ENCODE results near the gene PCIF1. TPM values are rescaled to one million over a fixed set of nuclear protein-coding genes. Genes with fewer than 3 reads are reported as not detected.

PCIF1 gene
- total RNA-seq, 1 donor from 2014 or later: 55.7 TPM

- no peak for DNase-seq
- no peak for ATAC-seq (ENCODE audit: low read depth)
- intact Hi-C loops (cut with micrococcal nuclease): no loop called here
- Mint-ChIP-seq H3K27me3 (peaks cover 29% of the 10 kb centered on the region), H3K36me3 (ENCODE audit: low read depth) (no peaks in the 10 kb centered on the region), H3K4me1 (no peaks in the 10 kb centered on the region), H3K27ac (no peak overlapping the region), H3K4me3 (no peak overlapping the region), H3K9me3 (no peaks in the 10 kb centered on the region)
- TF ChIP-seq, protein P1, sequence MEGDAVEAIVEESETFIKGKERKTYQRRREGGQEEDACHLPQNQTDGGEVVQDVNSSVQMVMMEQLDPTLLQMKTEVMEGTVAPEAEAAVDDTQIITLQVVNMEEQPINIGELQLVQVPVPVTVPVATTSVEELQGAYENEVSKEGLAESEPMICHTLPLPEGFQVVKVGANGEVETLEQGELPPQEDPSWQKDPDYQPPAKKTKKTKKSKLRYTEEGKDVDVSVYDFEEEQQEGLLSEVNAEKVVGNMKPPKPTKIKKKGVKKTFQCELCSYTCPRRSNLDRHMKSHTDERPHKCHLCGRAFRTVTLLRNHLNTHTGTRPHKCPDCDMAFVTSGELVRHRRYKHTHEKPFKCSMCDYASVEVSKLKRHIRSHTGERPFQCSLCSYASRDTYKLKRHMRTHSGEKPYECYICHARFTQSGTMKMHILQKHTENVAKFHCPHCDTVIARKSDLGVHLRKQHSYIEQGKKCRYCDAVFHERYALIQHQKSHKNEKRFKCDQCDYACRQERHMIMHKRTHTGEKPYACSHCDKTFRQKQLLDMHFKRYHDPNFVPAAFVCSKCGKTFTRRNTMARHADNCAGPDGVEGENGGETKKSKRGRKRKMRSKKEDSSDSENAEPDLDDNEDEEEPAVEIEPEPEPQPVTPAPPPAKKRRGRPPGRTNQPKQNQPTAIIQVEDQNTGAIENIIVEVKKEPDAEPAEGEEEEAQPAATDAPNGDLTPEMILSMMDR (IDR thresholded peaks at IDR 0.05): no peak
- ChIA-PET POLR2A (no interaction called here), CTCF (no interaction called here)
These were observed 14.7 kb upstream of the PCIF1 start for GRCh38 chr20:45919542-45920399.

DNA sequence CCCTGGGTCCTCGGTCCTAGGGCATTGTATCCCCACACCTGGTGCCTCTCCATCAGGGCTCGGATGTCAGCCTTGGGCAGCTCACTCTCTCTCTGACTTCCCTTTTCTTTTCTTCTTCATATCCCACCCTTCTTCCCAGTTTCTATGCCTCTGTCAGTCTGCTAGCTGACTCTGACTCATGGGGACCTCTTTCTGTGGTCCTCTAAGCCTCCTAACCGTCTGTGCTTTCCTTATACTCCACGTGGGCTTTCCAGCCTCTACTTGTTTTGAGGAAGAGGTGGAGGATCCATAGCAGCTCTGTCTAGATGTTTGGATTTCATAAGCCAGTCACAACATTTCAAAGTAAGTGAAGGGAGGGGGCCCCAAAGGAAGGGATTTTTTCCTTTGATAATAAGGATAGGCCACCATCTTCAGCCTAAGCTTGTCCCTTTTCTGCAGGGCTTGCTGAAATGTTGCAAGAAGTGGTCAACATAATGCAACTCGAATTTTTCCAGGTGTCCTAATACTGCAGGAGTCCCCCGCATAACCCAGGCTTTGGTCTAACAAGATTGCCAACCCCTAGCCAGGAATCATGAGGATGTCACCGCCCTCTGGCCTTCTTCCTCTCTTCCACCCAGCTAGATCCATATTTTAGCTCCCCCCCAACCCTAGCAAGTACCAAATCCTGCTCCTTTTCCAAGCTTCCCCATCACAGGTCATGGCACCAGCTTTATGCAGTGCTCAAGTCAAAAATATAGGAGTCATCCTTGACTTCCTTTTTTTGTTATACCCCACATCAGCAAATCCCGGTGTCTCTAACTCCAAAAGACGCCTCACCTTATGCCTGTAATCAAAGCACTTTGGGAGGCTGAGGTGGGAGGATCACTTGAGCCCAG, 13.8 kb upstream of the PCIF1 start:
- H3K27me3 Mint-ChIP-seq: peaks cover 29% of the 10 kb centered on the region
- no peak overlapping the region for H3K4me3 Mint-ChIP-seq
- DNase-seq (no peak), ATAC-seq (ENCODE audit: low read depth) (no peak)
- no peaks in the 10 kb centered on the region for H3K4me1 Mint-ChIP-seq
- CTCF ChIA-PET: no interaction called here
- H3K36me3 Mint-ChIP-seq (ENCODE audit: low read depth): no peaks in the 10 kb centered on the region
- intact Hi-C loops (cut with micrococcal nuclease): no loop called here
- TF ChIP-seq, protein P1 (IDR thresholded peaks at IDR 0.05): no peak
- H3K27ac Mint-ChIP-seq: no peak overlapping the region
- POLR2A ChIA-PET: no interaction called here
- H3K9me3 Mint-ChIP-seq: no peaks in the 10 kb centered on the region

DNA sequence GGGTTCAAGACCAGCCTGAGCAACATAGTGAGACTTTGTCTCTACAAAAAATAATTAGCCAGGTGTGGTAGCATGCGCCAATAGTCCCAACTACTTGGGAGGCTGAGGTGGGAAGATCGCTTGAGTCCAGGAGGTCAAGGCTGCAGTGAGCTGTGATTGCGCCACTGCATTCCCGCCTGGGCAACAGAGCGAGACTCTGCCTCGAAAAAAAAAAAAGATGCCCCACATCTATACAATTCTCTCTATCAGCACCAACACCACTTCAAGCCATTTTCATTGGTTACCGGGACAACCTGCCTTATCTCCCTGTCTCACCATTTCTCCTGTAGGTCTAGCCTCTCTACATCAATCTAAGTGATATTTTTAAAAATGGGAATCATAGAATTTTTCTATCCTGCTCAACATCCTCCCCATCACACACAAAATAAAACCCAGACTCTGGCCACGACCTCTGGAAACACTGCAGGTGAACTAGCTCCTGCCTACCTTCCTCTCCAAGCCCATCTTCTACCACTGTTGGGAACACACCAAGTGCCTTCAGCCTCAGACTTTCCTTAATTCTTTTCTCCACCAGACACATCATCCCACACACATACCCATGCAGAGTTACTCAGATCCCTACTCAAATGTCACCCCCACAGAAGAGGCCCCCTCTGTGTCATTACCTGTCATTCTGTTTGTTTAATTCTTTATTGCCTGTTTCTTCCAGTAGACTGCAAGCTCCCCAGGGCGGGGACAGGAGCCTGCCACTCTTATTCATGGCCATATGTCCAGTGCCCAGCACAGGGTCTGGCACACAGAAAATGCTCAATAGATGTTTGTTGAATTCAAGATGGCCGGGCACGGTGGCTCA, 12.9 kb upstream of the PCIF1 start:
- intact Hi-C loops (cut with micrococcal nuclease): no loop called here
- no peak overlapping the region for H3K4me3 Mint-ChIP-seq
- H3K36me3 Mint-ChIP-seq (ENCODE audit: low read depth): no peaks in the 10 kb centered on the region
- ChIA-PET CTCF (no interaction called here), POLR2A (no interaction called here)
- peaks cover 23% of the 10 kb centered on the region for H3K27me3 Mint-ChIP-seq
- TF ChIP-seq, protein P1 (IDR thresholded peaks at IDR 0.05): no peak
- no peaks in the 10 kb centered on the region for H3K4me1 Mint-ChIP-seq
- no peak for DNase-seq
- no peaks in the 10 kb centered on the region for H3K9me3 Mint-ChIP-seq
- ATAC-seq (ENCODE audit: low read depth): no peak
- no peak overlapping the region for H3K27ac Mint-ChIP-seq

DNA sequence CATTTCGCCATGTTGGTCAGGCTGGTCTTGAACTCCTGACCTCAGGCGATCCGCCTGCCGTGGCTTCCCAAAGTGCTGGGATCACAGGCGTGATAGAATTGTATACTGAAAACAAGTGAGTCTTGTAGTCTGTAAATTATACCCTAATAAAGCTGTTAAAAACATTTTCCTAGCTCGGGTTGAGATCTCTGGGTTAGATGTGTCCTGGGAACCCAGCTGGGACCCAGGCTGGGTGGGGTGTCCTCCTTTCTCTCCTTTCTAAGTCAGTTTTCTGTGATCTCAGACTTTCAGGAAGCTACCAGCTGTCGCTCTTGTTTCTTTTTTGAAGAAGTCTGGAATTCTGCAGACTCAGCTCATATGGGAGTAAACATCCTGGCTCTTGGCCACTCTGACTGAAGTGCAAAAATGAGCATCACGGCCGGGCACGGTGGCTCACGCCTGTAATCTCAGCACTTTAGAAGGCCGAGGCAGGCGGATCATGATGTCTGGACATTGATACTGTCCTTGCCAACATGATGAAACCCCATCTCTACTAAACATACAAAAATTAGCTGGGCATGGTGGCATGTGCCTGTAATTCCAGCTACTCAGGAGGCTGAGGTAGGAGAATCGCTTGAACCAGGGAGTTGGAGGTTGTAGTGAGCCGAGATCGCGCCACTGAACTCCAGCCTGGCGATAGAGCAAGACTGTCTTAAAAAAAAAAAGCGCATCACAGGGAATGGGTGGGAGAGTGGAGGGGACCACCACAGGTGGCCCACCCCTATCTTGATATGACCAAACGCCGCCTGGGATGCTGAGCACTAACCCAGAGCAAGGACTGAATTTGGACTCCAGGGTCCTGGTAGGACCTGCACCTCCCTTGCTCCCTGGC, 9.9 kb upstream of the PCIF1 start:
- TF ChIP-seq, protein P1 (IDR thresholded peaks at IDR 0.05): no peak
- H3K27me3 Mint-ChIP-seq: peaks cover 15% of the 10 kb centered on the region
- no peaks in the 10 kb centered on the region for H3K36me3 Mint-ChIP-seq (ENCODE audit: low read depth)
- intact Hi-C loops (cut with micrococcal nuclease): no loop called here
- ATAC-seq (ENCODE audit: low read depth) (no peak), DNase-seq (no peak)
- no peaks in the 10 kb centered on the region for H3K9me3 Mint-ChIP-seq
- H3K4me3 Mint-ChIP-seq: no peak overlapping the region
- no peak overlapping the region for H3K27ac Mint-ChIP-seq
- H3K4me1 Mint-ChIP-seq: no peaks in the 10 kb centered on the region
- POLR2A ChIA-PET: interaction anchor here (0.6 to 1.1 kb wide), 2 partner anchors 10 kb away, joined by 4 to 7 read pairs; no protein-coding TSS in a partner anchor
- CTCF ChIA-PET: no interaction called here
